ENCODE data around the gene LYRM2.

The LYRM2 gene

GRCh38 chr6:89583559-89583958 is 55.0 kb downstream of the LYRM2 start:
- H3K4me3 ChIP-seq (ENCODE audit: low read depth, low read length): no peak overlapping the region
- no peak for TF ChIP-seq CTCF (IDR thresholded peaks at IDR 0.05; ENCODE audit: low read depth, low read length)

- no peak for TF ChIP-seq CTCF (IDR thresholded peaks at IDR 0.05; ENCODE audit: low read depth, low read length)
- no peak overlapping the region for H3K4me3 ChIP-seq (ENCODE audit: low read depth, low read length)
Observed at GRCh38 chr6:89582669-89583325, 55.8 kb downstream of the LYRM2 start.

- no peak for TF ChIP-seq CTCF (IDR thresholded peaks at IDR 0.05; ENCODE audit: low read depth, low read length)
- H3K4me3 ChIP-seq (ENCODE audit: low read depth, low read length): no peak overlapping the region
Observed at GRCh38 chr6:89581689-89582088, 56.9 kb downstream of the LYRM2 start.

GRCh38 chr6:89580997-89581666 is 57.4 kb downstream of the LYRM2 start:
- no peak overlapping the region for H3K4me3 ChIP-seq (ENCODE audit: low read depth, low read length)
- TF ChIP-seq CTCF (IDR thresholded peaks at IDR 0.05; ENCODE audit: low read depth, low read length): no peak

GRCh38 chr6:89575562-89575960 is 63.0 kb downstream of the LYRM2 start:
- H3K4me3 ChIP-seq (ENCODE audit: low read depth, low read length): no peak overlapping the region
- TF ChIP-seq CTCF (IDR thresholded peaks at IDR 0.05; ENCODE audit: low read depth, low read length): no peak

GRCh38 chr6:89574910-89575561 is 63.5 kb downstream of the LYRM2 start:
- no peak overlapping the region for H3K4me3 ChIP-seq (ENCODE audit: low read depth, low read length)
- TF ChIP-seq CTCF (IDR thresholded peaks at IDR 0.05; ENCODE audit: low read depth, low read length): no peak

Data from WI38 (cell line).